ENCODE measurements around the gene MED29. TPM values are rescaled to one million over a fixed set of nuclear protein-coding genes. Genes with fewer than 3 reads are reported as not detected.

MED29 gene
- total RNA-seq, 1 donor from 2014 or later: 36.3 TPM

GRCh38 chr19:39403331-39404312, 12.4 kb downstream of the MED29 start:
- Mint-ChIP-seq H3K27ac (peak overlapping the region; percentile 91), H3K9me3 (ENCODE audit: low read depth) (no peaks in the 10 kb centered on the region), H3K4me3 (ENCODE audit: low read depth) (peak overlapping the region; percentile 76), H3K4me1 (ENCODE audit: low read depth) (peaks cover 27% of the 10 kb centered on the region), H3K27me3 (no peaks in the 10 kb centered on the region), H3K36me3 (ENCODE audit: insufficient read depth) (peaks cover under 1% of the 10 kb centered on the region)
- DNase-seq (ENCODE audit: low spot score, unreplicated experiment): no peak
- TF ChIP-seq, protein P1, sequence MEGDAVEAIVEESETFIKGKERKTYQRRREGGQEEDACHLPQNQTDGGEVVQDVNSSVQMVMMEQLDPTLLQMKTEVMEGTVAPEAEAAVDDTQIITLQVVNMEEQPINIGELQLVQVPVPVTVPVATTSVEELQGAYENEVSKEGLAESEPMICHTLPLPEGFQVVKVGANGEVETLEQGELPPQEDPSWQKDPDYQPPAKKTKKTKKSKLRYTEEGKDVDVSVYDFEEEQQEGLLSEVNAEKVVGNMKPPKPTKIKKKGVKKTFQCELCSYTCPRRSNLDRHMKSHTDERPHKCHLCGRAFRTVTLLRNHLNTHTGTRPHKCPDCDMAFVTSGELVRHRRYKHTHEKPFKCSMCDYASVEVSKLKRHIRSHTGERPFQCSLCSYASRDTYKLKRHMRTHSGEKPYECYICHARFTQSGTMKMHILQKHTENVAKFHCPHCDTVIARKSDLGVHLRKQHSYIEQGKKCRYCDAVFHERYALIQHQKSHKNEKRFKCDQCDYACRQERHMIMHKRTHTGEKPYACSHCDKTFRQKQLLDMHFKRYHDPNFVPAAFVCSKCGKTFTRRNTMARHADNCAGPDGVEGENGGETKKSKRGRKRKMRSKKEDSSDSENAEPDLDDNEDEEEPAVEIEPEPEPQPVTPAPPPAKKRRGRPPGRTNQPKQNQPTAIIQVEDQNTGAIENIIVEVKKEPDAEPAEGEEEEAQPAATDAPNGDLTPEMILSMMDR (IDR thresholded peaks at IDR 0.05; ENCODE audit: unreplicated experiment): no peak

DNA sequence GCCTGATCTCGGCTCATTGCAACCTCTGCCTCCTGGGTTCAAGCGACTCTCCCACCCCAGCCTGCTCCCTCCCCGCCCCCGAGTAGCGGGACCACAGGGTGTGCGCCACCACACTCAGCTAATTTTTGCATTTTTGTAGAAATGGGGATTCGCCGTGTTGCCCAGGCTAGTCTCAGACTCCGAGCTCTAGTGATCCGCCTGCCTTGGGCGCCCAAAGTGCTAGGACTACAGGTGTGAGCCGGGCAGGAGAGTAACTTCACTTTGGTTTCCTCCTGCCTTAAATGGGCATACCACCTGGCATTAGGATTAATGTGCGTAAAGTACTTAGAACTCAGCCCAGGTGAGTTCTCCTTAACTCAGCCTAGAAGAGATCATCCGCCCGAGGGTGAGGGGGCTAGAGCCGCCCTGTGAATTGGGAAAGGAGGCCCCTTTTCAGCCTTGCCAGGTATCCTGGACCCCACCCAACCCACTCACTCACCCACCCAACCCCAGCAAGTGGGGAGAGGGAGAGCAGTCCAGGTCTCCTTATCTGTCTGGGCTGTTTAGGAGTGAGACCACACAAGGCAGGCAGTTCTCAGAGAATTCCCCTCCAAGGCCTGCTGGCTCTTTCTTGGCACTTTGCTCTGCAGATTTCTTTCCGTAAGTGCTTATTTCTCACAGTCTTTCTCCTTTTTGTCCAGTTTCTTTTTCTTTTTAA, 14.2 kb downstream of the MED29 start:
- DNase-seq (ENCODE audit: low spot score, unreplicated experiment): no peak
- Mint-ChIP-seq H3K27ac (peak overlapping the region; percentile 82), H3K4me1 (ENCODE audit: low read depth) (peaks cover 32% of the 10 kb centered on the region), H3K36me3 (ENCODE audit: insufficient read depth) (peaks cover 4% of the 10 kb centered on the region), H3K4me3 (ENCODE audit: low read depth) (peak overlapping the region; percentile 33), H3K9me3 (ENCODE audit: low read depth) (no peaks in the 10 kb centered on the region), H3K27me3 (no peaks in the 10 kb centered on the region)
- TF ChIP-seq, protein P1 (IDR thresholded peaks at IDR 0.05; ENCODE audit: unreplicated experiment): no peak

DNA sequence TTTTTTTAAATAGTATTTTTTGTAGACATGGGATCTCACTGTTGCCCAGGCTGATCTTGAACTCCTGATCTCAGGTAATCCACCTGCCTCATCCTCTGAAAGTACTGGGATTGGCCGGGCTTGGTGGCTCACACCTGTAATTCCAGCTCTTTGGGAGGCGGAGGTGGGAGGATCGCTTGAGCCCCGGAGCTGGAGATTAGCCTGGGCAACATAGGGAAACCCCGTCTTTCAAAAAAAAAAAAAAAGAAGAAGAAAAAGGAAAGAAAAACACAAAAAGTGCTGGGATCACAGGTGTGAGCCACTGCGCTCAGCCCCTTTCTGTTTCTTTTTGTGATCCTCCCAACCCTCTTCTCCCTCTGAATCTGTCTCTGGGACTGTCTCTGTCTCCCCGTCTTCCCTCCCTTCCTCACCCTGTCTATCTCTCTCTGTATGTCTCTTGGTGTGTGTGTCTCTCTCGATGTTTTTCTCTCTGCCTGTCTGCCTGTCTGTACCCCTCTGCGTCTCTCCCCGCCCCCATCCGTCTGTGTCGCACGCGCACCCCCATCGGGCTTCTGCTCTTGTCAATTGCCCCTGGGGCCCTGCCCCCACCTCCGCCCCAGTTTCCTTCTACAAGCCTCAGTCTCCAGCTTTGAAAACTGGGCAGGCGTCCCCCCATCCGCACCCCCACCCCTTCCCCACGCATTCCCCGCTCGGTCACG, 14.9 kb downstream of the MED29 start:
- Mint-ChIP-seq H3K4me3 (ENCODE audit: low read depth) (peak overlapping the region; percentile 82), H3K36me3 (ENCODE audit: insufficient read depth) (peaks cover 4% of the 10 kb centered on the region), H3K27ac (peak overlapping the region; percentile 92), H3K27me3 (no peaks in the 10 kb centered on the region), H3K4me1 (ENCODE audit: low read depth) (peaks cover 37% of the 10 kb centered on the region), H3K9me3 (ENCODE audit: low read depth) (no peaks in the 10 kb centered on the region)
- TF ChIP-seq, protein P1 (IDR thresholded peaks at IDR 0.05; ENCODE audit: unreplicated experiment): no peak
- DNase-seq (ENCODE audit: low spot score, unreplicated experiment): no peak

GRCh38 chr19:39406656-39407409, 15.7 kb downstream of the MED29 start, which contains the start of gene ZFP36:
Gene ZFP36, plus strand, starts transcription at chr19:39406847. Its CDS starts 58 bp downstream, at chr19:39406905.
- TF ChIP-seq, protein P1 (IDR thresholded peaks at IDR 0.05; ENCODE audit: unreplicated experiment): peak; percentile 9
- Mint-ChIP-seq H3K27ac (peak within 1 kb of the TSS; percentile 96), H3K4me1 (ENCODE audit: low read depth) (peaks cover 38% of the 10 kb centered on the region), H3K4me3 (ENCODE audit: low read depth) (peak within 1 kb of the TSS; percentile 89), H3K9me3 (ENCODE audit: low read depth) (no peaks in the 10 kb centered on the region), H3K27me3 (no peaks in the 10 kb centered on the region), H3K36me3 (ENCODE audit: insufficient read depth) (peaks cover 4% of the 10 kb centered on the region)
- peak; percentile 69 for DNase-seq (ENCODE audit: low spot score, unreplicated experiment)

Data from progenitor cell of endocrine pancreas (in vitro differentiated cells).